Endothelial cell of umbilical vein (primary cell): ENCODE measurements around the gene C9orf72. TPM values are rescaled to one million over a fixed set of nuclear protein-coding genes. Genes with fewer than 3 reads are reported as not detected.

ENCODE experiments used
- BruUV-seq: library from RNA; stranded (reverse); fragments of 400-500 nt; replicated peaks from 2 replicates; lab custom pipeline; 2021; lab: Mats Ljungman, UMichigan
- CTCF ChIA-PET: fragments of 300-600, 350-600 bp; sonication (Branson Sonifier 250); formaldehyde crosslinking; loops from one replicate; lab custom pipeline; 2021; ENCODE audit warnings: antibody characterized with exemption, inconsistent platforms; lab: Charles Lee
- POLR2A ChIA-PET: fragments of 300-600, 350-600 bp; sonication (Branson Sonifier 250); formaldehyde crosslinking; loops from one replicate; lab custom pipeline; 2021; ENCODE audit warnings: antibody characterized with exemption, inconsistent platforms; lab: Charles Lee
- DNase-seq: peaks from one replicate; pipeline ENCODE4 v3.0.0-alpha.2; 2011; ENCODE audit warnings: low read depth, low spot score
- FAIRE-seq: peaks from 2 replicates; lab custom pipeline; 2011; peaks lifted over from hg19 to GRCh38; lab: Jason Lieb, UNC
- H2AFZ ChIP-seq: 2 replicates; pipeline ENCODE4 v1.6.0; 2012; ENCODE audit warnings: low read depth, low read length, control low read depth, inconsistent platforms
- H3K27ac ChIP-seq: 2 replicates; pipeline ENCODE4 v1.5.1; 2011; ENCODE audit warnings: low read depth, mild to moderate bottlenecking, control low read depth, low read length, moderate library complexity; ENCODE audit not compliant: insufficient read depth
- H3K27me3 ChIP-seq, 2 experiments: 2 replicates each; pipeline versions ENCODE4 v1.6.0 to v1.6.1; 2011; ENCODE audit warnings: low read length in 2 of 2, mixed read lengths in 1 of 2; ENCODE audit not compliant: control insufficient read depth in 2 of 2, insufficient read depth in 2 of 2
- H3K36me3 ChIP-seq, 2 experiments: 2 replicates in 1 of 2; 3 replicates in 1 of 2; pipeline ENCODE4 v1.5.1; 2011; ENCODE audit warnings: low read length in 2 of 2, mild to moderate bottlenecking in 1 of 2, moderate library complexity in 1 of 2; ENCODE audit not compliant: control insufficient read depth in 2 of 2, insufficient read depth in 2 of 2; ENCODE audit errors: extremely low read depth in 1 of 2
- H3K4me1 ChIP-seq: 3 replicates; pipeline ENCODE4 v1.5.1; 2011; ENCODE audit warnings: mild to moderate bottlenecking, low read length; ENCODE audit not compliant: control insufficient read depth, insufficient read depth; ENCODE audit errors: extremely low read depth
- H3K4me2 ChIP-seq: 2 replicates; pipeline ENCODE4 v1.6.1; 2011; ENCODE audit warnings: low read length, control low read depth, mixed read lengths; ENCODE audit not compliant: insufficient read depth
- H3K4me3 ChIP-seq, 3 experiments: fragments of 200-600 bp in 1 of 3; sonication (generic), shearing (Covaris generic) in 1 of 3; replicated peaks in 1 of 3; 2 replicates each; pipeline ENCODE4 v1.5.1; 2011 to 2016; ENCODE audit warnings: control low read depth in 3 of 3, low read length in 3 of 3, mild to moderate bottlenecking in 2 of 3, inconsistent platforms in 1 of 3, low read depth in 1 of 3, moderate library complexity in 1 of 3; ENCODE audit not compliant: insufficient read depth in 1 of 3
- H3K79me2 ChIP-seq: 2 replicates; pipeline ENCODE4 v1.6.0; 2012; ENCODE audit warnings: low read length, inconsistent platforms; ENCODE audit not compliant: control insufficient read depth, insufficient read depth
- H3K9ac ChIP-seq: replicated peaks from 2 replicates; pipeline ENCODE3; 2011; ENCODE audit warnings: low read length, control low read depth; ENCODE audit not compliant: insufficient read depth; ENCODE audit errors: extremely low read depth
- H3K9me1 ChIP-seq: replicated peaks from 3 replicates; pipeline ENCODE4 v1.6.0; 2011; ENCODE audit warnings: mild to moderate bottlenecking, low read length; ENCODE audit not compliant: control insufficient read depth, insufficient read depth; ENCODE audit errors: extremely low read depth
- H3K9me3 ChIP-seq: replicated peaks from 2 replicates; pipeline ENCODE4 v1.5.1; 2012; ENCODE audit warnings: low read length, inconsistent platforms; ENCODE audit not compliant: control insufficient read depth, insufficient read depth
- H4K20me1 ChIP-seq: replicated peaks from 2 replicates; pipeline ENCODE3; 2011; ENCODE audit warnings: mild to moderate bottlenecking, low read length; ENCODE audit not compliant: control insufficient read depth, insufficient read depth; ENCODE audit errors: extremely low read depth
- EZH2 ChIP-seq: IDR thresholded peaks from 2 replicates; pipeline ENCODE4 v1.6.1; 2012; ENCODE audit warnings: borderline replicate concordance, low read depth, mild to moderate bottlenecking, moderate library complexity, low read length, inconsistent platforms; ENCODE audit not compliant: severe bottlenecking
- FOS ChIP-seq: IDR thresholded peaks from 2 replicates; pipeline ENCODE4 v1.6.1; 2011; ENCODE audit warnings: mild to moderate bottlenecking, low read length, moderate library complexity, borderline replicate concordance; ENCODE audit not compliant: insufficient read depth
- GATA2 ChIP-seq: IDR thresholded peaks from 2 replicates; pipeline ENCODE4 v1.7.0; 2011; ENCODE audit warnings: low read depth, mild to moderate bottlenecking, moderate library complexity, mixed read lengths, low read length; ENCODE audit not compliant: insufficient read length, insufficient read depth
- JUN ChIP-seq: IDR thresholded peaks from 2 replicates; pipeline ENCODE4 v1.6.1; 2011; ENCODE audit warnings: borderline replicate concordance, low read depth; ENCODE audit not compliant: insufficient read length, insufficient read depth
- MYC ChIP-seq: IDR thresholded peaks from one replicate; pipeline ENCODE4 v1.6.1; 2011; ENCODE audit warnings: mild to moderate bottlenecking, low read depth, low read length
- POLR2A ChIP-seq: IDR thresholded peaks from 2 replicates; pipeline ENCODE4 v1.6.1; 2012; ENCODE audit warnings: low read depth, mild to moderate bottlenecking, control low read depth, low read length
- POLR2AphosphoS5 ChIP-seq: IDR thresholded peaks from 2 replicates; pipeline ENCODE4 v1.6.1; 2012; ENCODE audit warnings: low read depth, mild to moderate bottlenecking, control low read depth, low read length, moderate library complexity; ENCODE audit not compliant: insufficient read depth
- dilution Hi-C: fragments of 300-500 bp; cut with MboI; formaldehyde crosslinking; loops from one replicate; pipeline ENCODE4 v1.15.0; 2019; ENCODE audit warnings: low sequenced_read_pairs; ENCODE audit not compliant: extremely low pct_ligation_motif_present
- intact Hi-C: fragments of 100-400 bp; cut with micrococcal nuclease; formaldehyde crosslinking; loops from one replicate; pipeline ENCODE4 v1.10.0; 2022
- polyA plus RNA-seq, 4 experiments: library from polyadenylated mRNA; depleted of rRNA in 3 of 4; stranded (reverse) in 3 of 4; unstranded in 1 of 4; fragments of >200 nt; gene quantifications; 2 replicates each; pipeline versions ENCODE4 v1.2.1 to v1.2.3, GENCODE V29; 2011 to 2012; ENCODE audit warnings: missing spikeins in 1 of 4
- total RNA-seq: library from RNA; stranded (reverse); gene quantifications from 2 replicates; pipeline ENCODE4 v1.2.3, GENCODE V29; 2021
- TF ChIP-seq, protein P1 (sequence below), 2 donors: IDR thresholded peaks; 1 replicate in 1 of 2; 2 replicates in 1 of 2; pipeline ENCODE4 v1.5.1; 2011; ENCODE audit warnings: low read length in 2 of 2, mild to moderate bottlenecking in 2 of 2, moderate library complexity in 2 of 2, control low read depth in 1 of 2, inconsistent platforms in 1 of 2, low read depth in 1 of 2; ENCODE audit not compliant: insufficient read depth in 1 of 2; ENCODE audit errors: extremely low read depth in 1 of 2
- TF ChIP-seq, protein P2 (sequence below): IDR thresholded peaks from 2 replicates; pipeline ENCODE4 v1.6.1; 2011; ENCODE audit not compliant: insufficient read depth, insufficient read length

Gene C9orf72
- total and polyA plus RNA-seq, 2 donors (not counting 3 experiments of a cell fraction or from before 2014, with no cell fraction given) = 2.7 to 7.3 TPM

DNA sequence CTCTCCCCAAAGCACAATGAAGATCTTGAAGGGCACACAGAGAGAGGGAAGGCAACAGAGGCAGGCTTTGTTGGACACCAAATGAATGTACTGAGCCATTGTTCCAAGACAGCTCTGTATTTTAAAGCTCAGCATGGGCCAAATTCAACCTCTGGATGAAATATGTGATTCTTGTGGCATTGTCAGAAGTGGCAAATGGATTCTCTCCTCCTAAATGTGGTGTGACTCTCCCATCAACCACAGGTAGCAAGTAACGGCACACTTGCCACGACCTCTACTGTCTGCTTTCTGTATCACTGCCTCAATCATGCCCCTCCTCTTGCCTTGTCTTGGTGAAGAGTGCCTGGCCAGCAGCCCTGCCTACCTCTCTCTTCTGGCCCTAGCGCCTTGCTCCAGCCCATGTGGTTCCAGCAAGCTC lies 37.6 kb downstream of the C9orf72 start:
- no peak overlapping the region for H3K4me3 ChIP-seq
- no peak overlapping the region for H3K9ac ChIP-seq
- H3K9me3 ChIP-seq = no peaks in the 10 kb centered on the region
- no peaks in the 10 kb centered on the region for H3K79me2 ChIP-seq
- no peaks in the 10 kb centered on the region for H3K9me1 ChIP-seq
- ChIA-PET CTCF (interaction anchor here (1.6 to 2.1 kb wide), 2 partner anchors 11 to 203 kb away, joined by 5 to 9 read pairs; no protein-coding TSS in a partner anchor), POLR2A (no interaction called here)
- TF ChIP-seq MYC (no peak), POLR2A (no peak), POLR2AphosphoS5 (no peak), FOS (no peak), JUN (no peak), GATA2 (no peak), EZH2 (no peak)
- TF ChIP-seq, protein P1, sequence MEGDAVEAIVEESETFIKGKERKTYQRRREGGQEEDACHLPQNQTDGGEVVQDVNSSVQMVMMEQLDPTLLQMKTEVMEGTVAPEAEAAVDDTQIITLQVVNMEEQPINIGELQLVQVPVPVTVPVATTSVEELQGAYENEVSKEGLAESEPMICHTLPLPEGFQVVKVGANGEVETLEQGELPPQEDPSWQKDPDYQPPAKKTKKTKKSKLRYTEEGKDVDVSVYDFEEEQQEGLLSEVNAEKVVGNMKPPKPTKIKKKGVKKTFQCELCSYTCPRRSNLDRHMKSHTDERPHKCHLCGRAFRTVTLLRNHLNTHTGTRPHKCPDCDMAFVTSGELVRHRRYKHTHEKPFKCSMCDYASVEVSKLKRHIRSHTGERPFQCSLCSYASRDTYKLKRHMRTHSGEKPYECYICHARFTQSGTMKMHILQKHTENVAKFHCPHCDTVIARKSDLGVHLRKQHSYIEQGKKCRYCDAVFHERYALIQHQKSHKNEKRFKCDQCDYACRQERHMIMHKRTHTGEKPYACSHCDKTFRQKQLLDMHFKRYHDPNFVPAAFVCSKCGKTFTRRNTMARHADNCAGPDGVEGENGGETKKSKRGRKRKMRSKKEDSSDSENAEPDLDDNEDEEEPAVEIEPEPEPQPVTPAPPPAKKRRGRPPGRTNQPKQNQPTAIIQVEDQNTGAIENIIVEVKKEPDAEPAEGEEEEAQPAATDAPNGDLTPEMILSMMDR (IDR thresholded peaks at IDR 0.05; ENCODE audit: extremely low read depth in 1 of 2, insufficient read depth in 1 of 2, low read depth in 1 of 2, low read length in 2 of 2) = no peak
- TF ChIP-seq, protein P2, sequence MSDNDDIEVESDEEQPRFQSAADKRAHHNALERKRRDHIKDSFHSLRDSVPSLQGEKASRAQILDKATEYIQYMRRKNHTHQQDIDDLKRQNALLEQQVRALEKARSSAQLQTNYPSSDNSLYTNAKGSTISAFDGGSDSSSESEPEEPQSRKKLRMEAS = no peak
- intact Hi-C loops = no loop called here
- H3K36me3 ChIP-seq = no peaks in the 10 kb centered on the region
- H2AFZ ChIP-seq = no peak overlapping the region
- no TSS peak for BruUV-seq
- FAIRE-seq = no peak
- no peak for DNase-seq
- H3K27me3 ChIP-seq = peaks cover 0 to 2% of the 10 kb centered on the region in 2 experiments
- H3K27ac ChIP-seq = no peak overlapping the region
- dilution Hi-C loops = no loop called here
- H3K4me2 ChIP-seq = no peak overlapping the region
- no peaks in the 10 kb centered on the region for H4K20me1 ChIP-seq
- H3K4me1 ChIP-seq = no peaks in the 10 kb centered on the region
